GM18505 (cell line): ENCODE results near the gene GRIN2D.
A peak's percentile ranks its signal among the peaks of the same experiment; 100 is the strongest.

Experiments used
- ATAC-seq: cut with Tn5 transposase; IDR thresholded peaks from one replicate; pipeline ENCODE4 v1.9.1; 2021; ENCODE audit not compliant: unreplicated experiment
- POLR2A ChIP-seq: IDR thresholded peaks from 4 replicates; pipeline ENCODE4 v1.6.1; 2011; ENCODE audit warnings: borderline replicate concordance; ENCODE audit not compliant: insufficient read depth, insufficient read length; ENCODE audit errors: extremely low read depth

The GRIN2D gene

GRCh38 chr19:48393559-48394330 is at the start of gene GRIN2D:
Gene GRIN2D, plus strand, starts transcription at chr19:48393668. Its CDS starts 4,725 bp downstream, at chr19:48398393.
- no peak for TF ChIP-seq POLR2A

GRCh38 chr19:48344892-48345291 is 48.6 kb upstream of the GRIN2D start:
- TF ChIP-seq POLR2A, result no peak
- no peak for ATAC-seq

More at GRCh38 chr19:48393559-48394330, at the start of gene GRIN2D:
- no peak for ATAC-seq

DNA sequence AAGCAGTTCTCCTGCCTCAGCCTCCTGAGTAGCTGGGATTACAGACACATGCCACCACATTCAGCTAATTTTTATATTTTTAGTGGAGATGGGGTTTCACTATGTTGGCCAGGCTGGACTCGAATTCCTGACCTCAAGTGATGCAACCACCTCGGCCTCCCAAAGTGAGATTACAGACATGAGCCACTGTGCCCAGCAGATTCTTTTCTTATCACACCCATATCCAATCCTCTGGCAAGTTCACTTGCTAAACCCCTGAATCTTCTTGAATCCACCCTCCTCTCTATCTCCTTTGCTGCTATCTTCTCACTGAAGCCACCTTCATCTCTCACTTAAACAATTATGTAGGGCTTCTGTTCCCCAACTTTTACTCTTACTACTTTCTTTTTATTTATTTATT is 47.3 kb upstream of the GRIN2D start:
- ATAC-seq, result no peak
- TF ChIP-seq POLR2A, result no peak

- ATAC-seq, result no peak
These were observed 45.4 kb upstream of the GRIN2D start for GRCh38 chr19:48348045-48348444.

GRCh38 chr19:48348737-48349136 is 44.7 kb upstream of the GRIN2D start:
- no peak for TF ChIP-seq POLR2A
- no peak for ATAC-seq

More at GRCh38 chr19:48348045-48348444, 45.4 kb upstream of the GRIN2D start:
- no peak for TF ChIP-seq POLR2A

GRCh38 chr19:48350856-48351255 is 42.6 kb upstream of the GRIN2D start:
- no peak for TF ChIP-seq POLR2A
- no peak for ATAC-seq

DNA sequence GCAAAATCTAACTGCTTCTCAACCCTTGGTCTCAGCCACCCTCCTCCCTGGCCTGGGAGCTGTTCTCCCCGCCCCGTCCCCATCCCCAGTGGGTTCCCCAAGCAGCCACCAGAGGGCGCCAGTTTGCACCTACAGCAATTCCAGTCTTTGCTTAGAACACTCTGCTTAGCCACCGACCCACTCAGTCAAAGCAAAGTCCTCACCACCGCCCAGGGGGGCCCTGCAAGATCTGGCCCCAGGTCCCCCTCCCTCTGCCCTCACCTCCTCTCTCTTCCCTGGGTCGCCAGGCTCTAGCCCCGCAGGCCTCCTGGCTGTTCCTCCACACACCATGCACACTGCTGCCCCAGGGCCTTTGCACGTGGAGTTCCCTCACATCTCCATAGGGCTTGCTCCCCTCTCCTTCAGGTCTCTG is 42.1 kb upstream of the GRIN2D start:
- TF ChIP-seq POLR2A, result no peak

GRCh38 chr19:48353677-48354076 is 39.8 kb upstream of the GRIN2D start:
- no peak for ATAC-seq
- no peak for TF ChIP-seq POLR2A

More for the DNA sequence above, 42.1 kb upstream of the GRIN2D start:
- no peak for ATAC-seq

DNA sequence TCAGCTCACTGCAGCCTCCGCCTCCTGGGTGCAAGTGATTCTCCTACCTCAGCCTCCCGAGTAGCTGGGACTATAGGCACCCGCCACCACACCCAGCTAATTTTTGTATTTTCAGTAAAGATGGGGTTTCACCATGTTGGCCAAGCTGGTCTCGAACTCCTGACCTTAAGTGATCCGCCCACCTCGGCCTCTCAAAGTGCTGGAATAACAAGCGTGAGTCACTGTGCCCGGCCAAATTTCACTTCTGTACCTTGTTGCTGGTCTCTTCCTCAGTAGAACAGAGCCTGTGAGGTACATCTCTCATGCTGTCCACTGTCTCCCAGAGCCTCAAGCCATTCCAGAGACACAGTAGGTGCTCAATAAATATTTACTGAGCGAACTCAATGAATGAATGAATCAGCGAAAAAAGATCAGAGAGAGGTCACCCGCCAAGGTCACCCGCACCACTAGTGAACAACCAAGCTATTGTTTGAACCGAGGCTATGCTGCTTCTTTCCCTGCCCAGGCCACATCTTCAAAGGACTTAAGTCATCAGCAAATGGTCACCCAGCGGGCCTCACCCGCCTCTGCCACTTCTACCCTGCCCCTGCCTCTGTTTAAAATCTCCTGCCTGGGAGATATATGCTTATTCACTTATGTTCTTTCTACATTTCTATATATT is 39.0 kb upstream of the GRIN2D start:
- no peak for TF ChIP-seq POLR2A
- ATAC-seq, result no peak

GRCh38 chr19:48355365-48355954 is 38.0 kb upstream of the GRIN2D start:
- ATAC-seq, result no peak
- TF ChIP-seq POLR2A, result no peak

- ATAC-seq, result no peak
- no peak for TF ChIP-seq POLR2A
These were observed 34.3 kb upstream of the GRIN2D start for GRCh38 chr19:48359123-48359522.

GRCh38 chr19:48361912-48362311 is 31.6 kb upstream of the GRIN2D start:
- ATAC-seq, result no peak
- TF ChIP-seq POLR2A, result no peak

GRCh38 chr19:48362716-48363499 is 30.6 kb upstream of the GRIN2D start:
- peak; percentile 37 for ATAC-seq

More at GRCh38 chr19:48362716-48363499, 30.6 kb upstream of the GRIN2D start:
- TF ChIP-seq POLR2A, result peak; percentile 27
